Measurements from ENCODE around the gene PITRM1. TPM values are rescaled to one million over a fixed set of nuclear protein-coding genes. Genes with fewer than 3 reads are reported as not detected.

PITRM1 gene
- polyA plus RNA-seq, 1 of the 3 experiments (the other 2 are of a cell fraction), result 79.6 TPM

DNA sequence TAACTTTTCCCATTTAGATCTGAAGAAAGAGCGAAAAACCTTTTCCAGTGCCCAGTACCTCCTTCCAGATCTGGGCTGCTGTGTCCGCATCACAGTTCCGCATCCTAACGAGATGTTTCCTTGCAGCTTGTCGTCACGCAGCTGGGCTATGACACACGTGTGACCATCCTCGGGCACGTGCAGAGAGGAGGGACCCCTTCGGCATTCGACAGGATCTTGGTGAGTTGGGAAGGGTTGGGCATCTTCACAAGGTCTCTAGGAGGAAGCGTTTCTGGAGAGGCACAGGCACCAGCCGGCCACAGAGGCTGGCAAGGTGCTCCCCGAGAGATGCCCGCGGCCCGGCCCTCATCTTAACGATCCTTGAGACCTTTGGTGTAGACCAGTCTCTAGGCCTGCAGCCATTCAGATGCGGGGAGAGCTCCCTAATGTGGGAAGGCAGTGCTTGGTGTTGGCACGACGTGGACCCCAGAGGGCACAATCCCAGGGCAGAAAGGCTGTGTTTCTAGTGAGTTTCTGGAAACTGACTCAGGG lies 63.9 kb downstream of the PITRM1 start:
- H3K36me3 ChIP-seq (replicated peaks in 1 of 2; ENCODE audit: control insufficient read depth in 1 of 2, insufficient read depth in 2 of 2, low read length in 1 of 2), result peaks cover 58 to 65% of the 10 kb centered on the region in 2 experiments
- 92% methylated on average over 14 of the region's 21 CpGs for WGBS (ENCODE audit: low lambda C conversion rate)
- H3K79me2 ChIP-seq (ENCODE audit: insufficient read depth), result peaks cover 57% of the 10 kb centered on the region
- H4K20me1 ChIP-seq (ENCODE audit: insufficient read depth), result no peaks in the 10 kb centered on the region; the same call in 1 of the 2 replicates
- H3K9ac ChIP-seq, result peak overlapping the region; percentile 73; the same call in 1 of the 2 replicates
- H3K4me3 ChIP-seq (ENCODE audit: low read depth in 2 of 2, low read length in 1 of 2), result no peak overlapping the region
- peak overlapping the region in 1 of 2 experiments; percentile 97; a peak in 1 of 4 replicates for H3K27ac ChIP-seq (ENCODE audit: low read depth in 2 of 2, low read length in 1 of 2)
- H3K4me2 ChIP-seq, result no peak overlapping the region
- ChIA-PET CTCF (interaction anchor here (0.8 kb wide), 1 partner anchor 27 kb away, joined by 3 read pairs; no protein-coding TSS in a partner anchor), POLR2A (no interaction called here)
- peaks cover 35% of the 10 kb centered on the region for H3F3A ChIP-seq (replicated peaks; ENCODE audit: insufficient read depth)
- H3K27me3 ChIP-seq (ENCODE audit: insufficient read depth), result no peaks in the 10 kb centered on the region
- no peaks in the 10 kb centered on the region for H3K9me2 ChIP-seq
- no peak for DNase-seq
- H3K4me1 ChIP-seq (ENCODE audit: control insufficient read depth in 1 of 2, insufficient read depth in 2 of 2, low read depth in 1 of 2, low read length in 1 of 2), result peaks cover 6 to 12% of the 10 kb centered on the region in 2 experiments; a peak in 2 of 4 replicates
- no peak for TF ChIP-seq GABPA (IDR thresholded peaks at IDR 0.05; ENCODE audit: low read depth)
- TF ChIP-seq YY1 (IDR thresholded peaks at IDR 0.05; ENCODE audit: low read depth), result no peak
- TF ChIP-seq JUND (IDR thresholded peaks at IDR 0.05), result no peak
- no peak for TF ChIP-seq EP300 (IDR thresholded peaks at IDR 0.05; ENCODE audit: borderline replicate concordance in 1 of 2, low read depth in 1 of 2, low read length in 1 of 2)
- TF ChIP-seq TEAD4 (IDR thresholded peaks at IDR 0.05; ENCODE audit: borderline replicate concordance, insufficient read depth), result no peak
- TF ChIP-seq TAF1 (IDR thresholded peaks at IDR 0.05; ENCODE audit: borderline replicate concordance, low read depth, low read length), result no peak
- TF ChIP-seq, protein P1, sequence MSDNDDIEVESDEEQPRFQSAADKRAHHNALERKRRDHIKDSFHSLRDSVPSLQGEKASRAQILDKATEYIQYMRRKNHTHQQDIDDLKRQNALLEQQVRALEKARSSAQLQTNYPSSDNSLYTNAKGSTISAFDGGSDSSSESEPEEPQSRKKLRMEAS (IDR thresholded peaks at IDR 0.05; ENCODE audit: low read depth), result no peak
- TF ChIP-seq GATA2 (CRISPR knock-in tag; IDR thresholded peaks at IDR 0.05), result no peak
- no peak for TF ChIP-seq NFIC (IDR thresholded peaks at IDR 0.05; ENCODE audit: borderline replicate concordance)
- no peak for TF ChIP-seq SMC3 (IDR thresholded peaks at IDR 0.05; ENCODE audit: low read depth, low read length)
- no peaks in the 10 kb centered on the region for H3K9me3 ChIP-seq
- H2AFZ ChIP-seq (ENCODE audit: low read depth), result no peak overlapping the region

DNA sequence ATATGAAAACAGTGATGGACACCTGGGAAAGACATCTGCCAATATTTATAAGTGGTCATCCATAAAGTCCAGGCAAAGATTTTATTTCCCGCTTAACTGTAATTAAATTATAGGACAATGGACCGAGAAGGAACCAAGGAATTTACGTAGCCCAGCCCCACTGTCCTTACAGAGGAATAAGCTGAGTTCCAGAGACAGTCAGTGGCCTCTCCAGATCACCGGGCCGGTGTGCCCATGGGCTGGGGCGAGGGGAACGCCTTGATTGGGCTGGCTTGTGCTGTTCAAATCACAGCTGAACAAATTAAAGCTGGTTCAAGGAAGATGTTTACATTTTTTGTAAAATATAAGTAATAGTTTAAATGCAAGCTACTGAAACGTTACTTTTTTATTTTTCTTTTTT lies 64.5 kb downstream of the PITRM1 start:
- ChIA-PET CTCF (interaction anchor here (0.8 kb wide), 1 partner anchor 28 kb away, joined by 3 read pairs; no protein-coding TSS in a partner anchor), POLR2A (no interaction called here)
- Histone ChIP-seq H3K27ac (ENCODE audit: low read depth in 2 of 2, low read length in 1 of 2) (peak overlapping the region; percentile 60 to 97; a peak in 3 of 4 replicates), H3K9me3 (no peaks in the 10 kb centered on the region), H2AFZ (ENCODE audit: low read depth) (no peak overlapping the region), H3K9me2 (no peaks in the 10 kb centered on the region), H3K4me1 (ENCODE audit: control insufficient read depth in 1 of 2, insufficient read depth in 2 of 2, low read depth in 1 of 2, low read length in 1 of 2) (peaks cover 6 to 12% of the 10 kb centered on the region in 2 experiments; a peak in 2 of 4 replicates), H3K27me3 (ENCODE audit: insufficient read depth) (no peaks in the 10 kb centered on the region), H3K4me3 (ENCODE audit: low read depth in 2 of 2, low read length in 1 of 2) (no peak overlapping the region), H3K36me3 (replicated peaks in 1 of 2; ENCODE audit: control insufficient read depth in 1 of 2, insufficient read depth in 2 of 2, low read length in 1 of 2) (peaks cover 59% of the 10 kb centered on the region in 2 experiments), H3K79me2 (ENCODE audit: insufficient read depth) (peaks cover 56% of the 10 kb centered on the region), H4K20me1 (ENCODE audit: insufficient read depth) (no peaks in the 10 kb centered on the region; the same call in 1 of the 2 replicates), H3F3A (replicated peaks; ENCODE audit: insufficient read depth) (peaks cover 35% of the 10 kb centered on the region), H3K9ac (peak overlapping the region; percentile 73), H3K4me2 (peak overlapping the region; percentile 39; the same call in 1 of the 2 replicates)
- TF ChIP-seq TAF1 (IDR thresholded peaks at IDR 0.05; ENCODE audit: borderline replicate concordance, low read depth, low read length), result no peak
- no peak for TF ChIP-seq RXRA (IDR thresholded peaks at IDR 0.05; ENCODE audit: borderline replicate concordance, low read depth)
- TF ChIP-seq, protein P2, sequence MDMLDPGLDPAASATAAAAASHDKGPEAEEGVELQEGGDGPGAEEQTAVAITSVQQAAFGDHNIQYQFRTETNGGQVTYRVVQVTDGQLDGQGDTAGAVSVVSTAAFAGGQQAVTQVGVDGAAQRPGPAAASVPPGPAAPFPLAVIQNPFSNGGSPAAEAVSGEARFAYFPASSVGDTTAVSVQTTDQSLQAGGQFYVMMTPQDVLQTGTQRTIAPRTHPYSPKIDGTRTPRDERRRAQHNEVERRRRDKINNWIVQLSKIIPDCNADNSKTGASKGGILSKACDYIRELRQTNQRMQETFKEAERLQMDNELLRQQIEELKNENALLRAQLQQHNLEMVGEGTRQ (IDR thresholded peaks at IDR 0.05; ENCODE audit: borderline replicate concordance, low read depth, low read length), result no peak
- no peak for TF ChIP-seq FOSL2 (IDR thresholded peaks at IDR 0.05; ENCODE audit: borderline replicate concordance, low read depth)
- WGBS (ENCODE audit: low lambda C conversion rate), result 92% methylated on average over 8 of the region's 8 CpGs
- DNase-seq, result no peak
